Measurements from ENCODE around the gene WNT9B. TPM values are rescaled to one million over a fixed set of nuclear protein-coding genes. Genes with fewer than 3 reads are reported as not detected.

The WNT9B gene
- total RNA-seq, 1 donor from 2014 or later: 0.26 TPM

DNA sequence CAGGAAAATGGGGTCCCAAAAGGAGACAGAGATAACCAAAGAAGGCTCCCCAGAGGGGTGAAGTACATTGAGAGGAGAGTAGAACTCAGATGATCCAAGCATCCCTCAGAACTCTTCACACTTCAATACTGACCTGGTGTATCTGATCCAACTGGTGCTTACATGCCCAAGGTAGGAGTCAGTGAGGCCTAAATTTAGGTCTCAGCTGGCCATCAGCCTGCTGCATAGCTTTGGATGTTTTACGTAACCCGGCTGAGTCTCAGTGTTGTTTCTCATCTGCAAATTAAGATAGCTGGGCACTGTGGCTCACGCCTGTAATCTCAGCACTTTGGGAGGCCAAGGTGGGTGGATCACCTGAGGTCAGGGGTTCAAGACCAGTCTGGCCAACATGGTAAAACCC lies 59.9 kb downstream of the WNT9B start:
- H3K4me1 Mint-ChIP-seq (ENCODE audit: unreplicated experiment): no peaks in the 10 kb centered on the region
- H3K36me3 Mint-ChIP-seq (ENCODE audit: low read depth, unreplicated experiment): peaks cover 3% of the 10 kb centered on the region
- H3K4me3 Mint-ChIP-seq (ENCODE audit: unreplicated experiment): no peak overlapping the region
- TF ChIP-seq, protein P1, sequence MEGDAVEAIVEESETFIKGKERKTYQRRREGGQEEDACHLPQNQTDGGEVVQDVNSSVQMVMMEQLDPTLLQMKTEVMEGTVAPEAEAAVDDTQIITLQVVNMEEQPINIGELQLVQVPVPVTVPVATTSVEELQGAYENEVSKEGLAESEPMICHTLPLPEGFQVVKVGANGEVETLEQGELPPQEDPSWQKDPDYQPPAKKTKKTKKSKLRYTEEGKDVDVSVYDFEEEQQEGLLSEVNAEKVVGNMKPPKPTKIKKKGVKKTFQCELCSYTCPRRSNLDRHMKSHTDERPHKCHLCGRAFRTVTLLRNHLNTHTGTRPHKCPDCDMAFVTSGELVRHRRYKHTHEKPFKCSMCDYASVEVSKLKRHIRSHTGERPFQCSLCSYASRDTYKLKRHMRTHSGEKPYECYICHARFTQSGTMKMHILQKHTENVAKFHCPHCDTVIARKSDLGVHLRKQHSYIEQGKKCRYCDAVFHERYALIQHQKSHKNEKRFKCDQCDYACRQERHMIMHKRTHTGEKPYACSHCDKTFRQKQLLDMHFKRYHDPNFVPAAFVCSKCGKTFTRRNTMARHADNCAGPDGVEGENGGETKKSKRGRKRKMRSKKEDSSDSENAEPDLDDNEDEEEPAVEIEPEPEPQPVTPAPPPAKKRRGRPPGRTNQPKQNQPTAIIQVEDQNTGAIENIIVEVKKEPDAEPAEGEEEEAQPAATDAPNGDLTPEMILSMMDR (IDR thresholded peaks at IDR 0.05; ENCODE audit: unreplicated experiment): no peak
- H3K9me3 Mint-ChIP-seq (ENCODE audit: unreplicated experiment): no peaks in the 10 kb centered on the region
- DNase-seq (ENCODE audit: low spot score): no peak
- no peak overlapping the region for H3K27ac Mint-ChIP-seq (ENCODE audit: unreplicated experiment)
- H3K27me3 Mint-ChIP-seq (ENCODE audit: unreplicated experiment): peaks cover 4% of the 10 kb centered on the region

DNA sequence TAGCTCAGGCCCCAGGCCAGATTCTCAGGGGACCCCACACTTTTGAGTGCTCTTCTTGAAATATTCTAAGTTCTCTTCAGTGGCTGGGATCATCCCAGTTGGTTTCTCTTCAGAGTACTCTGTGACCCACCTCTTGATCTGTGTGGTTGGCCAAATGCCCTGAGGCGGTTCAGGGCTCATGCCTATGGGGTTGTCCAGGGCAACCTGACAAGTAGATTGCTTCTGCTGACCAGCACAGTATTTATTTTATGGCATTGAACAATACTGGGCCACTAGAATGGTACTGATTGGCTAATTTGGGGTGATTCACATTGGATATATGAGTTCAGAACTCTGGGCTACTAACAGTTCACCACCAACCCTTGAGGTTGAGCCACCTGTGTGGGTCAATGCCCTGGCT lies 64.2 kb downstream of the WNT9B start:
- Mint-ChIP-seq H3K9me3 (ENCODE audit: unreplicated experiment) (no peaks in the 10 kb centered on the region), H3K36me3 (ENCODE audit: low read depth, unreplicated experiment) (peaks cover 9% of the 10 kb centered on the region), H3K4me3 (ENCODE audit: unreplicated experiment) (no peak overlapping the region), H3K27me3 (ENCODE audit: unreplicated experiment) (peaks cover under 1% of the 10 kb centered on the region), H3K4me1 (ENCODE audit: unreplicated experiment) (no peaks in the 10 kb centered on the region), H3K27ac (ENCODE audit: unreplicated experiment) (no peak overlapping the region)
- DNase-seq (ENCODE audit: low spot score): no peak
- TF ChIP-seq, protein P1 (IDR thresholded peaks at IDR 0.05; ENCODE audit: unreplicated experiment): no peak

DNA sequence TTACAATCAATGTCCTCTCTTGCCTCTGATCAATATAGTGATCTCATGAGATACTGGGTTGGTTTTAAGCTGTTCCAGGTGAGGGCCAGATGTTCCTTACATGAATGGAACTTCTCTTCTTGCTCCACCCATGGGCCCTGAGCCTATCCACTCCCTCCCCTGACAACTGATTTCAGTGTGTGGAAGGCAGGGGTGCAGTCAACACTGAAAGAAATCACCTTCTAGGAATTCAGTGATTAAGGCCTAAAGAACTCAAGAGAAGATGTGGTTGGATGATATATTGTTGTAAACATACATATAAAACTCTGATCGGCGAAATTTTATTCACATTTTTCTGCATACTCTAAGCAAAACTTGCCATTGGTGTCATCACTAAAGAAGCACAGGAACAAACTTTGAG lies 64.8 kb downstream of the WNT9B start:
- Mint-ChIP-seq H3K36me3 (ENCODE audit: low read depth, unreplicated experiment) (peaks cover 9% of the 10 kb centered on the region), H3K4me1 (ENCODE audit: unreplicated experiment) (no peaks in the 10 kb centered on the region), H3K4me3 (ENCODE audit: unreplicated experiment) (peak overlapping the region; percentile 54), H3K9me3 (ENCODE audit: unreplicated experiment) (no peaks in the 10 kb centered on the region), H3K27ac (ENCODE audit: unreplicated experiment) (no peak overlapping the region), H3K27me3 (ENCODE audit: unreplicated experiment) (no peaks in the 10 kb centered on the region)
- no peak for DNase-seq (ENCODE audit: low spot score)
- TF ChIP-seq, protein P1 (IDR thresholded peaks at IDR 0.05; ENCODE audit: unreplicated experiment): no peak

DNA sequence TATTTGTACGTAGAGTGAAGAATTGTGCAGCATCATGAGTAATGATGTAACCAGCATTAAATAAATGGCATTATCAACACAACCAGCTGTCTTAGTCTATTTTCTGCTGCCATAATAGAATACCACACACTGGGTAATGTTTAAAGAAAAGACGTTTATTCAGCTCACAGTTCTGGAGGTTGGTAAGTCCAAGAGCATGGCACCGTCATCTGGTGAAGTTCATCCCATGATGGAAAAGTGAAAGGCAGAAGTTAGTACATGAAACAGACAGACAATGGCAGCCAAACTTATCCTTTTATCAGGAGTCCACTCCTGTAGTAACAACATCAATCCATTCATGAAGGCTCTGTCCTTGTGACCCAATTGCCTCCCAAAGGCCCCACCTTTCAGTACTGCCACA lies 65.2 kb downstream of the WNT9B start:
- TF ChIP-seq, protein P1 (IDR thresholded peaks at IDR 0.05; ENCODE audit: unreplicated experiment): no peak
- no peak overlapping the region for H3K27ac Mint-ChIP-seq (ENCODE audit: unreplicated experiment)
- H3K36me3 Mint-ChIP-seq (ENCODE audit: low read depth, unreplicated experiment): peaks cover 9% of the 10 kb centered on the region
- no peaks in the 10 kb centered on the region for H3K27me3 Mint-ChIP-seq (ENCODE audit: unreplicated experiment)
- H3K4me3 Mint-ChIP-seq (ENCODE audit: unreplicated experiment): no peak overlapping the region
- H3K4me1 Mint-ChIP-seq (ENCODE audit: unreplicated experiment): no peaks in the 10 kb centered on the region
- H3K9me3 Mint-ChIP-seq (ENCODE audit: unreplicated experiment): no peaks in the 10 kb centered on the region
- no peak for DNase-seq (ENCODE audit: low spot score)

DNA sequence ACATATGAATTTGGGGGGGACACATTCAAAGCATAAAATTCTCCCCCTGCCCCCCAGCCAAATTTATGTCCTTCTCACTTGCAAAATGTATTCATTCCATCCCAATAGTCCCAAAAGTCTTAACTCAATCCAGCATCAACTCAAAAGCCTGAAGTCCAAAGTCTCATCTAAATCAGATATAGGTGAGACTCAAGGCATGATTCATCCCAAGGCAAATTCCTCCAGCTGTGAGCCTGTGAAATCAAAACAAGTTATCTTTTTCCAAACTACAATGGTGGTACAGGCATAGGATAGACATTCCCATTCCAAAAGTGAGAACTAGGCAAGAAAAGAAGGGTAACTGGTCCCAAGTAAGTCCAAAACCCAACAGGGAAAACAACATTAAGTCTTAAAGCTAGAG lies 65.7 kb downstream of the WNT9B start:
- TF ChIP-seq, protein P1 (IDR thresholded peaks at IDR 0.05; ENCODE audit: unreplicated experiment): no peak
- no peaks in the 10 kb centered on the region for H3K27me3 Mint-ChIP-seq (ENCODE audit: unreplicated experiment)
- no peak overlapping the region for H3K4me3 Mint-ChIP-seq (ENCODE audit: unreplicated experiment)
- H3K27ac Mint-ChIP-seq (ENCODE audit: unreplicated experiment): no peak overlapping the region
- H3K9me3 Mint-ChIP-seq (ENCODE audit: unreplicated experiment): no peaks in the 10 kb centered on the region
- no peak for DNase-seq (ENCODE audit: low spot score)
- peaks cover 9% of the 10 kb centered on the region for H3K36me3 Mint-ChIP-seq (ENCODE audit: low read depth, unreplicated experiment)
- H3K4me1 Mint-ChIP-seq (ENCODE audit: unreplicated experiment): no peaks in the 10 kb centered on the region

Data from endothelial cell (in vitro differentiated cells).